SW 1271 (cell line): ENCODE measurements around the gene SH3TC1.

ENCODE experiments used
- DNase-seq, 2 experiments: peaks; one replicate each; lab custom pipeline; 2025; lab: John Stamatoyannopoulos, UW

Gene SH3TC1

DNA sequence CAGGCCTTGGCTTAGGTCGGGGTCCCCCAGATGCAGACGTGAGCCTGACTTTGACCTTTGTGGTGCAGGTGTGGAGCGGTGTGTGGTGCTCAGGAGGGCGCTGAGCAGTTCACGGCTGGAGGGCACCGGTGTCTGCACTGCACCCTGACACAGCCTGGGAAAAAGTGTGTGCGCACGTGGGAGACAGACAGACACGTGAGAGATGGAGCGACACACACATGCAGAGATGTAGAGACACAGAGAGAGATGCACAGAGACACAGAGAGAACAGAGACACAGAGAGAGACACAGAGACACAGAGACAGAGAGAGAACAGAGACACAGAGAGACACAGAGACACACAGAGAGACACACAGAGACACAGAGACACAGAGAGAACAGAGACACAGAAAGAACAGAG is 64.3 kb downstream of the SH3TC1 start:
- DNase-seq = no peak

DNA sequence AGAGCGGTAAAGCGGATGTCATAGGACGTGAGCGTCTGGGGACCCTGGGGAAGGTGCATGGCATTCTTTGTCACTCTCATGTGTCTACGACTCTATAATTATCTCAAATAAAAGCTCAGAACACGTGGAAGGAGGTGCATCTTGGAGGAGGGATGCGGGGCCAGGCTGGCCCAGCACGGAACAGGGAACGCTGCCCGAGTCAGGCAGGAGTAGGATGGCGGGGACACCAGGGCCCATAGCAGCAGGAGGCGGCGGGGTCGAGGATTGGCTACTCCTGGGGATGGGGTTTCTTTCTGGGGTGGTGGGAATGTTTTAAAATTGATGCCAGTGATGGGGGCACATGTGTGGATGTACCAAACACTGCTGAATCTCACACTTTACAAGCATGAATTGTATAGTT is 65.0 kb downstream of the SH3TC1 start:
- no peak for DNase-seq

DNA sequence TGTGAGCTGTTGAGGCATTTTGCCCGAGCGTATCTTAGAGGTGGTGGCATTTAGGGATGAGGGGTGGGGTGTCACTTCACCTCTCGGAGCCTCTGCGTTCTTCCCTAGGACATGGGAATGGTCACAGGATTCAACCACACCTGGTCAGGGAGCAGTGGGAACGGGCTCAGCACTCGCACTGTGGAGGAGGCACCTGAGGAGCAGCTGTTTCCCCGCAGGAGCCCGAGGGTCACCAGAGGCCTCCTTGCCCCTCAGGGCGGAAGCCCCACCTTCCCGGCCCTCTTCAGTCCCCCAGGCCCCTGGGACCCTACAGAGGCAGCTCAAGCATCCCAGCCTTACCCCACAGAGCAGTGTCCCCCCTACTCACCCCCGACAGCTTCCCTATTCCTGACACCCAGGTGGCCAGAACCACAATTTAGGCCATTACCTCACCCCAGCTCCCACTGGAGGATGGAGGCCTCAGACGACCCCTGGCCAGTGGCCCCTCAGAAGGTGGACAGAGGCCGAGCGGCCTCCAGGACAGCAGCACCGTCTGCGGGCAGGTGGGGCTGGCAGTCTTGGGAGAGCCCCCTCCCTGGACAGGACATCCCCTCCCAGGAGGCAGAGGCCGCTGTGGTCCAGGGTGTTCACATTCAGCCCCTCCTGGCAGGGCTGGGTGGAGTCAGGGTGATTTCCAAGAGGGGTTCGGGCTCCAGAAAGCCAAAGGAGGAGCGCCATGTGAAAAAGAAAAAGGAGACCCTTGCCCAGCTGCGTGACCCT is 66.3 kb downstream of the SH3TC1 start:
- no peak for DNase-seq

DNA sequence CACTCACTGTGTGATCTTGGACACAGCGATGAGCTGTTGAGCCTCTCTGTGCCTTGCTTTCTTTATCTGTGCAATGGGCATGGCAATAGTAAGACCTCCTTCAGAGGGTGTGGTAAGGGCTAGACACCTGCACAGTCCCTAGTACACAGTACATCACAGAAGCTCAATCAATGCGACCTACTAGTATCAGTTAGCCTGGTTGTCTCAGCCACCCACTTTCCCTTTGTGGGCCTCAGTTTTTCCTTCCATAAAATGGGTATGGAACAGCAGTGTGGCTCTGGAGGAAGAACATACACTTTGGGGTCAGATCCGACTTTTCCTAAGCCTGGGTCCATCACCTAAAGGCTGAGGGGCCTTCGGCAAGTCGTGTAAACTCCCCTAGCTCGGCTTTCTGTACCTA is 67.0 kb downstream of the SH3TC1 start:
- DNase-seq = no peak

DNA sequence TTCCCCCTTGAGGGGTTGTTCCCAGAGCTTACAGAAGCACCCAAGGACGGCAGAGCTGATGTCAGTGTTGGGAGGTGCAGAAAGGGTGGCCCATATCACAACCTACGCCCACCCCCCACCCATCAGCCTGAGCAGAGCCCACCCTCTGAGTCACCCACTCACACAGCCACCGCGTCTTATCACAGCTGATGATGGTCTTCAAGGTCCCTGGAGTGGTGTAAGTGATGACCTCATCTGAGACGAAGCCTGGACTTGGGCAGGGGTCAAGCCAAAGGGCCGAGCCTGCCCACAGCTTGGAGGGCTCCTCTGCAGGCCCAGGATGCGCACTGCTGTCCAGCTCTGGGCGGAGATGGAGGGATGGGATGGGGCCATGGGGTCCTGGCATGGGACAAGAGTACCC is 67.4 kb downstream of the SH3TC1 start:
- DNase-seq = no peak

DNA sequence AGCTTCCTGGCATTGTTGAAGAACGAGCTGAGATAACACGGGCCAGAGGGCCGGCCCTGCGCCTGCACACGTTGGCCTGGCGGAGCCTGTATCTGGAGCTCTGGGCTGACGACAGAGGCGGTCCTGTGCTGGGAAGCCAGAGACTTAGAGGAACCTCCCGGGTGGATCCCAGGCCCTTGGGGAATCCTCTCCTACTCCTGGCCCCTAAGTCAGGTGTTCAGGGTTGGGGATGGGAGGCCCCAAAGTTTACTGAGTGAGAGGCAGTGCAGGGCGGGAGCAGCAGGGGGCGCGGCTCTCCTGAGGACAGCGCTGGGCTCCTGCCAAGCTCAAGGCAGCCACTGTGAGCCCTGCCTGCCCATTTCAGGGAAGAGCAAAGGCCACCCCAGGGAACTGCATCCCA is 68.0 kb downstream of the SH3TC1 start:
- DNase-seq = peak in 1 of 2 experiments; percentile 8

DNA sequence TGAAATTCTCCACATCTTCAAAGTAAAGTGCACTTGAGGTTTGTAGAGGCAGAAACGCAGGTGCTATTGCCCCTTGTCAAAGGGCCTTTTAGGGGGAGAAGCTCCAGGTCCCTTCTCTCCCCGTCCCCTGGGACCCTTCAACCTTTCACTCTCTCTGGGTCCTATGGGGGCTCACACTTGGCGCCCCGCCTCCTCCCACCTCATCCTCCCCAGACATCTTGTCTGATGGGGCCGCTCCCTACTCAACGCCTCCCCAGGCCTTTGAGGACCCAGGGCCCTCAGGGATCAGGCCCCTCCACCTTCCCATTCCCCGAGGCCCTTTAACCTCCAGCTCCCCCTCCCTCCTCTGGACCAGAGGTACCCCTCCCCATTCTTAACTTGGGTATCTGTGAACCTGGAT is 69.1 kb downstream of the SH3TC1 start:
- DNase-seq = no peak

DNA sequence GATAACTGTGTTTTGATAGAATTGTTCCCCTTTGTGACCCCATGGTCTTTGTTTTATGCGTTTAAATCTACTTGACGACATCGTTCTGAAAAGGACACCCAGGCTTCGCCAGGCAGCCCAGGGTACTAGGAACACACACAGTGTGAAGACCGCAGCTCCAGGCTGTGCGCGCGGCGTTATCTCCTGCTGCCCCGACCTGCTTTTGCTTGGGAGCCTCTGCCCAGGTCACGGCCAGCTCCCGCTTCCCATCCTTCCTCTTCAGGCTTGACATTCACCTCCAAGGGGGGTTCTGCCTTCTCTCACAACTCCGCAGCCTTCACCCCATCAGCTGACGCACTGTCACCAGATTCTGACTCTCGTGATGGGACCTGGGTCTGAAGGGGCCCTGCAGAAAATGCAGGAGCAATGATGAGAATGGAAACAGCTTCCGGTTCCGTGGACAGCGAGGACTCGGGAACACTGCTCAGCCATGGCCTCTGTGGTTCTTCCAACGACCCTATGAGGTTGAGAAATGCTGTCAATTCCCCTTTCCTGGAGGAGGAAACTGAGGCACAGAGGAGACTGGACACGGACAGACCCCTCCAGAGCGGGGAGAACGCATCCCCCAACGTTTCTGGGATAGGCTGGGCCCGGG is 69.9 kb downstream of the SH3TC1 start:
- DNase-seq = no peak

DNA sequence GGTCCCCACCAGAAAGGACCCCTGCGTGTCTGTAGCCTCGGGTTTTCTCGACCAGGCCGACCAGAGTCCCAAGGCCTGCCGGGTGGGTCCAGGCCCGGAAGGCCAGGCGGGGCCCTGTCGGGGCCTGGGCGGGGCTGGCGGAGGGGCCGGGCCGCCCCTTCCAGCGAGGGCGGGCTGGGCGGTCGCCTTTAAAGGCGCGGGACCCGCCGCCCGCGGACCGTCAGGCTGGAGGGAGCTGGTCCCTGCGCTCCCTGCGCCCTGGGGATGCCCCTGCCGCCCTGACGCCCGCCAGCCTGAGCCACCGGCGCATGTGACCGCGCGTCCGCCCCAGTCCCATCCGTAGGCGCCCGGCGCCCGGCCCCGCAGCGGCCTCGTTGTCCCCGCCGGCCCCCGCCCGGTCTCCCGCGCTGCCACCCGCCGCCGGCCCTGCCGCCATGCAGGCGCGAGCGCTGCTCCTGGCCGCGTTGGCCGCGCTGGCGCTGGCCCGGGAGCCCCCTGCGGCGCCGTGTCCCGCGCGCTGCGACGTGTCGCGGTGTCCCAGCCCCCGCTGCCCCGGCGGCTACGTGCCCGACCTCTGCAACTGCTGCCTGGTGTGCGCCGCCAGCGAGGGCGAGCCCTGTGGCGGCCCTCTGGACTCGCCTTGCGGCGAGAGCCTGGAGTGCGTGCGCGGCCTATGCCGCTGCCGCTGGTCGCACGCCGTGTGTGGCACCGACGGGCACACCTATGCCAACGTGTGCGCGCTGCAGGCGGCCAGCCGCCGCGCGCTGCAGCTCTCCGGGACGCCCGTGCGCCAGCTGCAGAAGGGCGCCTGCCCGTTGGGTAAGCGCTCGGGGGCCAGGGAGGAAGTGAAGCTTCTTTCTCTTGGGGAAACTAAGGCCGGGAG is 70.7 kb downstream of the SH3TC1 start, which contains the start of gene HTRA3:
Gene HTRA3, plus strand, starts transcription at position 220 of the 883 bp plus-strand sequence. Its CDS starts 215 bp downstream, at position 435.
- no peak for DNase-seq

DNA sequence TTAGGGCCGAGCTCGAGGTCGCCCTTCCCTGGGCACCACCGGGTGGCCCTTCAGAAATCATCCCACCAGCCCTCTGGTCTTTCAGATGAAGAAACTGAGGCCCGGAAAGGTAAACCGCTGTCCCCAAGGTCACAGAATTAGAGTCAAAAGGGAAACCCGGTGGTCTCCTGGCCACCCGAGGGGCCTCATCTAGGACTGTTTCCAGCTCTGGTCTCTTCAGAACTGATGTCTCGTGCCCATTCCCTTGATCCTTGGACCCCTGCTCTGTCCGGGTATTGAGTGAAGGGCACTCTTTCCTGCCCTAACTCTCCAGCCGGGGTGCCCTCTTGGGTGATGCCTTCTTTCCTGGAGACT is 71.3 kb downstream of the SH3TC1 start:
- no peak for DNase-seq

DNA sequence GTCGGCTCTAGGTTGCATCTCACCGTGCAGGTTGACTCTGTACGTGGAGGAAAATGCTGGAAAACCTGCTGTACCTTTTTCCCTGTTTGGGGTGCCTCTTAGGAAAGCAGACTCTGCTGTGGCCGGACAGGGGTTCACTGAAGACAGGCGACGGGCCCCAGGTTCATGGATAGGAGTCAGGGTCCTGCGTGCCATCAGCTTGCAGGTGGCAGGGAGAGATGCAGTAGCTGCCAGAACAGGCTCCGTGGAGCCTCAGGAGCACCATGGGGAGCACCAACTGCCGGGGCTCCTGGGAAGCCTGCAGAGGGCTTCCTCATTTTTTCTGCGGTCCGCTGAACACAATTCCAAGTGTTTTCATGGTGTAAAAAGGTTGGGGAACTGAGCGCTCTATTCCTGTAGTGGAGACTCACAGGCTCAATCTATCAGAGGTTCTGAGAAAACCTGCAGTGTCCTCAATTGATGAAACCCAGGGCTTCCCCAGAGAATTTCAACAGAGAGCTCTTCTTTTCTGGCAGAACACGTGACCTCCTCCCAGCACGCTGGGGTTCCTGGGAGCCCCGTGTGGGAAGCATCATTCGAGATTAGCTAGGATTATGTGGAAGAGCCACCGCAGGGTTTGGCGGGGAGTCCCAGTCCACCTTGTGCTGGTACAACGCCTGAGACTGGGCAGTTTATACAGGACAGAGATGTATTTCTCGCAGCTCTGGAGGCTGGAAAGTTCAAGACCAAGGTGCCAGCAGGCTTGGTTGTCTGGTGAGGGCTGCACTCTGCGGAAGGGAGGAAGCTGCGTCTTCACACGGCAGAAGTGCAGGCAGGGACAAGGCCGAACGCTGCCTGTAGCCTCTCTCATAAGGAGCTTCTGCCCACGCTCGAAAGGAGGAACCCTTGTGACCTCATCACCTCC is 72.1 kb downstream of the SH3TC1 start:
- DNase-seq = no peak

DNA sequence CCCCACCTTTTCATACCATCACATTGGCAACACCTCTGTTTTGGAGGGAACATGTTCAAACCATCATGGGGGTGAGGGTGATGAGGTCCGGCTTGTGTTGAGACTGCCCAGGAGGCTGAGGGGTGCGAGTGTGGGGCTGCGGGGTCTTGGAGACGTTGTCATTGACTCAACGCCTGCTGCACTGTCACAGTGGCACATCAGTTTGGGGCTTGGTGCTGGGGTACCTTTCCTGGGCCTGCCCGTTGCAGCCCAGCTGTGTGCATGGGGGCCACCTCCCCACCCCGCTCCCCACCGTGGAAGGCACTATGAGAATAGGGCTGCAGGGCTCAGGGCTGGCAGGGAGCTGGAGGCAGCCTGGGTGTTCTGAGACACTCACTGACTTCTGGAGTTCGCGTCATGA is 72.7 kb downstream of the SH3TC1 start:
- DNase-seq = no peak

DNA sequence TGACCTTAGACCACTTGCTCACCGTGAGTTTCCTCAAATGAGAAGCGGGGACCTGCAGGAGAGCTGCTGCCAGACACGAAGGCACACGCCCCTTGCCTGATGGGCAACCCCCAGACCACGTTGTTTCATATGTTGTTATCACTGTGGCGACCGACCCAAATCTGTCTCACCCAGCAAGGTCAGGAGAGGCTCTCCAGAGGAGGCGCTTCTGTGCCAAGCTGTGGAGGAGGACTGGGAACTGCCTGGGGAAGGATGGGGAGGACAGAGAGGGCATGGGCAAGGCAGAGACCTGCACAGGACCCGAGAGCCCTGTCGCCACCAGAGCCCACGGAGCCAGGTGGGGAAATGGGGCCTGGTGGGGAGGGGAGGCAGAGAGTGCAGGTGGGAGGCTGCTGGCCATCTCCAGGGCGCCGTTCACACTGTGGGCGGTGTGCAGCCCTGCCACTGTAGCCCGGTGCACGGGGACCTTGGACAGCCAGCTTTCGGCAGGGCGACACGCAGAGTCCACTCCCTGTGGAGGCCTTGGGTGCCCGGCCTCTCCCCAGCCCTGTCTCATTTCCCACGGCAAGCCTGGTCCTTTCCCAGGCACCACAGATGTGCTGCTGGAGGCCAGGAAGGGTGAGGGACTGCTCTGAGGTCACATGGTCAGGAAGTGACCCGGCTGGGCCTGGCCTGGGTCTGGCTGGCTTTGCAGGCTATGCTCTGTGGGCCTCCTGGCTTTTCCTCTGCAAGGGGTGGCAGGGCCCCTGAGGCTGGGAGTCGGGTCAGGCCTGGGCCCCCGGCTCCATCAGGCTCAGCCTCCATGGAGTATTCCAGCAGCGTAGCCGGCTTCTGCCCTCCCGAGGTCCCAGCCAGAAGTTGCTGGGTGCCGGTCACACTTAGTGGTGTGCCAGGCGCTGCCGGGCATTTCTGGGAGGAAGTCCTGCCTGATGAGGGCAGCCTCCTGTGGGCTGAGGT is 73.7 kb downstream of the SH3TC1 start:
- no peak for DNase-seq

DNA sequence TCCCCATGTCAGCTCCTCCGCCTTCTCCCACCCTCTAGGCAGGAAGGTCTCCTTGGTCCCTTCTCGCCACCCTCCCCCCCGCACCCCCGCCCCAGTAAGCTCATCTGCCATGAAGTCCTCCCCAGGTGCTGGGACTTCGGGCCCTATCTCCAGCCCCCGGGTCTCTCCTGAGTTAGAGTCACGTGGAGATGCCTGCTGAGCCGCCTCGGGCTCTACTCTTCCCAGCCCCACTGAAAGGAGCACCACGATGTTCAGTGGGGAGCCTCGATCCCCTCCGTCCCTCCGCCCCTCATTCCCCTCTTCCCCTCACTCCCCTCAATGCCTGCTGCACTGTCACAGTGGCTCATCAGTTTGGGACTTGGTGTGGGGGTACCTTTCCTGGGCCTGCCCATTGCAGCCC is 74.4 kb downstream of the SH3TC1 start:
- DNase-seq = no peak

DNA sequence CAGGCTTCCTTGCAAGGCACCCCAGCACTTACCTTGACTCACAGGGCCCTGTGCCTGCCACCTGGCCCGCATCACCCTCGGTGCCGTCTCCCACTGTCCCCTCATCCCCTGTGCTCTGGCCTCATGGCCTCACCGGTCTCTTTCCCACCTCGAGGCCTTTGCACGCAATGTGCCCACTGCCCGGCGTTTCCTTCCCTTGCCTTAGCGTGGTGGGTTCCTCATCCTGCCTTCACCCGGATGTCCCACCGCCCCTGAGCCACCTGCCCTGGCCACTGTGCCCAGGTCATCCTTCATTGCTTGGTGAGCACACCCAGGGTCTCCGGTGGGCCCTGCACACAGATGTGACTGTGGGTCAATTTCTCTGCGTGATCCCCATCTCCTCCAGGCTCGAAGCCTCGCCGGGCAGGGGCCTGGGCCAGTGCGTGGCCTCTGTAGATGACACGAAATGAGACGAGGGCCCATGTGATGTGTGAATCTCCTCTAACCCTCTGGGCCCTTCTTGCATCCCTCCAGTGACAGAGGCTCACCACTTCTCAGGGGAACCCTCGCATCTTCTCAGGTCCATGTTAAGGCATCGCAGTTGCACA is 75.1 kb downstream of the SH3TC1 start:
- no peak for DNase-seq

DNA sequence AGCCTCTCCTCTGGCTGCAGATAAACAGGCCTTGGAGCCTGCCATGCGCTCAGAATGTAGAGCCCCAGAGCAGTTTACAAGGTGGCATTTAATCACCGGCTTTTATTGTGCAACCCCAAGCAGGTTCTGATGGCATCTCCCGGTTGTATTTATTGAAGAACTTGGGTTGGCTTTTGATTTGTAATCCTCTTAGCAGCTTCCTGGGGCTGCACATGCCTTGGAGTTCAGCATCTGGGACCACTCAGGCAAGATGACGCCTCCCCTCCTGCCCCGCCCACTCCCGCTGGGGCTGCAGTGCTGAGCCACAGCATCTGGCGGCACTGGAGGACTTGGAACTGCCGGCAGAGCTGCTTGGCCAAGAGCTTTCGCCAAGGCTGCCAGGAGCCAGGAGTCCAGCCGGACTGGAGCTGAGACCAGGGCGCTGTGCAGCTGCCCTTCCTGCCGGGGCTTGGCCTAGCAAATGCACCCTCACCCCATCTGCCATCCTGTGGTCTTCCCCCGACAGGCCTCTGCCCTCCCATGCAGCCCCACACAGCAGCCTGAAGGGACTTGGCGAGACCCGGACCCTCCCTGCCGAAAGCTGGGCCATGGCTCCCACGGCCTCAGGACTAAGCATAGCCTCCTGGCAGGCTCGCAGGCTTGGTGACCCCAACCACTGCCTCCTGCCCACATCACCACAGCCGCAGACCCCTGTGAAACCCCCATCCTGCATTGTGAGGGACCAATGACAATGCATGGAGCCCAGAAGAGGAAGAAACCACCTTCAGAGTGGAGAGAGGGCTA is 75.9 kb downstream of the SH3TC1 start:
- no peak for DNase-seq

DNA sequence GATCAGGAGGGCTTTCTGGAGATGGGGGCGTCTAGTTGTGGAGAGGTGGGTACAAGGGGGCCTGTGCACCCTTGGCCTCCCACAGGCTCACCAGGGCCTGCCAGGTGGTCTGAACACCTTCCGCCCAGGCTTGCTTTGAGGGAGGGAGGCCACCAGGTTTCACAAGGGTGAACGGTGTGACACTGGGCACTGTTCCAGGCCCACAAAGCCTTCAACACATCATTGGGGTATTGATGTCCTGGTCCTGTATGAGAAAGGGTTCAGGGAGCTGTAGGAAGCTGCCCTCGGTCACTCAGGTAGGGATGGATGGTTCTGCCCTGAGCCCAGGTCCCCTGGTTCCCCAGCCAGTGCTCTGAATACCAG is 76.4 kb downstream of the SH3TC1 start:
- no peak for DNase-seq

DNA sequence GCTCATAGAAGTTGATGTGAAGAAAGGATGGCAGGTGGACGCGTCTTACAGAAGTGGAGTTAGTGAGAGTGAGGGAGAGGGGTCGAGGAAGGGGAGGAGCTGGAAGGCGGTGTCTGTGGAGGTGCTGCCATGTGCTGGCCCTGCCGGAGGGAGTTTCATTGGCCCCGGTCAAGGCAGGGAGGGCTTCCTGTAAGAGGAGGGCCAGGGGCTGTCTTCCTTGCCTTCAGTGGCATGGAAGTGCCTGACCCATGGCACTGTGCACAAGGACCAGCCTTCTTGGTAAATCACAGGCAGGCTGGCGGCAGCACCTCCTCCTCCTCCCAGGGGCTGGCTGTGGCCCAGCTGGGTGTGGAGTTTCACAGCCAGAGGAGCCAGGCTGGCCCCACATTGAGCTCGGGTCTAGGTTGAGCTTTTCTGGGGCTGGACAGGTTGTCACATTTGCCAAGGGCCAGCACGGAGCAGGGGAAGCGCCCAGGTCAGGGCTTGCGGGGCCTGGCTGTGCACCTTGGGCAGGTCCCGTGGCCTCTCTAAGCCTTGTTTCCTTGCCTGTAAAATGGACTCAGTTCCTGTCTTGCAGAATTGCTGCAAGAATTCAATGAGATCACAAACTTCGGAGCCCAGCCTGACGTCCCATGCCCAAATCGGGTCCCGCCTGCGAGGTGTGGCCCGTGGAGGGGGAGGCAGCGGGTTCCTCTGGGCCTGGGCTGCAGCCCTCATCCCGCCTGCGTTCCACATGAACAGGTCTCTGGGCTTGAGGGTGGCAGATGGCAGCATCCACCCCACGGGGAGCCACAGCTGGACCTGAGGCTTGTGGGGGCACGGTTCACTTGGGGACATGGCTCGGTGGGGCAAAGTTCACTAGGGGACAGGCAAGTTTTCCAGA is 77.5 kb downstream of the SH3TC1 start:
- no peak for DNase-seq
